ENCODE data around the gene EFNA5.

The EFNA5 gene

GRCh38 chr5:107670932-107671741, at the start of gene EFNA5:
Gene EFNA5 (minus strand): TSS chr5:107670937.
- no peak for DNase-seq (ENCODE audit: low read depth)

GRCh38 chr5:107719034-107719606, 48.4 kb upstream of the EFNA5 start:
- no peak for DNase-seq (ENCODE audit: low read depth)

GRCh38 chr5:107717816-107718215, 47.1 kb upstream of the EFNA5 start:
- no peak for DNase-seq (ENCODE audit: low read depth)

DNA sequence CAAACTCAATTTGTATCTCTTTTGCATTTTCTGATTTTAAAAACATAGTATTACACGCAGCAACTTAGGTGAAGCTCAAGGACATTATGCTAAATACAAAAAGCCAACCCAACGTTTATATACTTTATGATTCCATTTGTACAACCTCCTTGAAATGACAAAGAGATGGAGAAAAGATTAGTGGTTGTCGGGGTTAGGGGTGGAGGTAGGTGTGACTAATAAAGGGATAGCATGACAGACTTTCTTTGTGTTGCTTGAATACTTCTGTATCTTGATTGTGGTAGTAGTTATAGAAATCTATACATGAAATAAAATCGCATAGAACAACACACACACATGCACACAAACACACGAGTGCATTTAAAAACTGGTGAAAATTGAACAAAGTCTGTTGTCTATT, 42.5 kb upstream of the EFNA5 start:
- no peak for DNase-seq (ENCODE audit: low read depth)

- no peak for DNase-seq (ENCODE audit: low read depth)
Measured at GRCh38 chr5:107712359-107712870, 41.7 kb upstream of the EFNA5 start.

- DNase-seq (ENCODE audit: low read depth) = no peak
Measured at GRCh38 chr5:107705402-107706014, 34.8 kb upstream of the EFNA5 start.

DNA sequence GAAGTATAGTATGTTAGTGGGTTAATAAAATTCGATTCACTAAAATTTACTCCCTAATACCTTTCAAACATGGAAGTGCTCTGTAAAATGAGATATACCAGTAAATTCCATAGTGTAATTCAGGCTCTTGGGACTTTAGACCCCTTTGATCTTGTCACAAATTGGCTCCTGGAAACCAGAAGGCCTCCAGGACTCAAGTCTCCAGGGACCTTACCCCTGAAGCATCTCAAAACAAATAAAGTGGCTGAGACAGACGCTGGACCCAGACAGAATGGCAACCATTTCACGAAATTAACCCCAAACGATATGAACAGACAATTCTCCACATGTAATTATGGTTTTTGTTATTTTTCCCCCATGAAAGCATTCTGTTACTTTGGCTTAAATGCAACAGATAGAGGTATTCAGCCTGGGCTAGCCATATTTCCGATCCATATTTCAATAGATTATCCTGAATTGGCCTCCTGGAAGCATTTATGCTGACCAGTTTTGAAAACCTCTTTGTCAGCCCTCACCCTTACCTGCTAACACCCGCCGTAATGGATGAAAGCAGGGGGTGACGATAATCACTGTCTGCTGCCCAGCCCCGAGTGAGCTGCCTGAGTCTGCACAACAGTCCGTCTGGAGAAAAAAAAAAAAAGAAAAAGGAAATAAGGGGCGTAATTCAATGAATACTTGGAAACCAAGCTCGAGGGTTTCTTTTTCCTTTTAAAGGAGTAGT, 34.1 kb upstream of the EFNA5 start:
- DNase-seq (ENCODE audit: low read depth) = no peak

DNA sequence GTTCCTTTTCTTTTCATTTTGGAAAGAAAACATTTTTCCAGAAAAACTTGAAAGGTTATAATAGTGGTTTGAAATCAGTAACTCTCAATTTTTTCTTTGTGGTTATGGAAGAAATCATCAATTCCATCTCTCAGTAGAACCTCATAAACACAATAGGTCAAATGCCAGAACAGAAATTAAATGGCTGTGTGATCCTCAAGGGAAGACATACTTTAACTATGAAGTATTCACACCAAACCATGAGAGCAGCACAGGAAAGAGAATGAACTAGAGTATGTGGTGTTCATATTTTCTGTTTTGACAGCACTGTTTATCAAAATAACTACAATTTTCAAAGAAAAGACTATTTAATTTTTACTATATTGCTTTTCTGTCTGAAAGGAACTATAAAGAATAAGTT, 29.7 kb upstream of the EFNA5 start:
- no peak for DNase-seq (ENCODE audit: low read depth)

DNA sequence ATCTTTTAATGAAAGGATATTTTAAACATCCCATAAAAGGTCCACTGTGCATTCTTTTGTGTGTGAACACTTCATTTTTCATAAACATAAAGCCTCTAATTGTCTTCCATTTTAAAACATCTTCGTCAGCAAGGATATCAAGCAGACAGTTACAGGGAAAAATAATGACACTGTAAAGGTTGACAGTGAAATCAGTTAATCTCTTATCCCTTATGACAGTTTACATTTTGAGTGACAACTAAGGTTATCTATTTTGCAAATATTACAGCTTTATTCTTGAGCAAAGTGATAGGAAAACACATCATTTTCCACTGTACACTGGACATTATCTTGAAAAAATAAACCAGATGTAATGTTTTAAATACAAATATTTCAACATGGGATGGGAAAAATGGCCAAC, 28.7 kb upstream of the EFNA5 start:
- DNase-seq (ENCODE audit: low read depth) = no peak

GRCh38 chr5:107698286-107698685, 27.5 kb upstream of the EFNA5 start:
- no peak for DNase-seq (ENCODE audit: low read depth)

GRCh38 chr5:107696498-107696897, 25.8 kb upstream of the EFNA5 start:
- no peak for DNase-seq (ENCODE audit: low read depth)

GRCh38 chr5:107696080-107696479, 25.3 kb upstream of the EFNA5 start:
- DNase-seq (ENCODE audit: low read depth) = no peak

GRCh38 chr5:107687937-107688336, 17.2 kb upstream of the EFNA5 start:
- DNase-seq (ENCODE audit: low read depth) = no peak

DNA sequence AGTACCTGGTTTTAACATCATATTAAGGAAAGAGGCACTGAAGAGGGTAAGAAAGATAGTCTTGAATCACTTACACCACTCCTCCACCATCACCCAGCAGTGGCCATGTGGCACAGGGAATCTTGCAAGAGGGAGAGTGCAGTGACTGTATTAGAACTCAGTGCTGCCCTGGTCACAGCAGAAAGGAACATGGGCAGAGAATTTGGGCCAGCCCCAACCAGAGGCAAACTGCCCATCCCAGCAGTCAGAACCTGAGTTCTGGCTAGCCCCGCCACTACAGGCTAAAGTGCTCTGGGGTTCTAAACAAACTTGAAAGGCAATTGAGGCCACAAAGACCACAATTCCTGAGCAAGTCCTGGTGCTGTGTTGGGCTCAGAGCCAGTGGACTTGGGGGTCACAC, 16.7 kb upstream of the EFNA5 start:
- DNase-seq (ENCODE audit: low read depth) = no peak

- DNase-seq (ENCODE audit: low read depth) = no peak
Measured at GRCh38 chr5:107682533-107682932, 11.8 kb upstream of the EFNA5 start.

DNA sequence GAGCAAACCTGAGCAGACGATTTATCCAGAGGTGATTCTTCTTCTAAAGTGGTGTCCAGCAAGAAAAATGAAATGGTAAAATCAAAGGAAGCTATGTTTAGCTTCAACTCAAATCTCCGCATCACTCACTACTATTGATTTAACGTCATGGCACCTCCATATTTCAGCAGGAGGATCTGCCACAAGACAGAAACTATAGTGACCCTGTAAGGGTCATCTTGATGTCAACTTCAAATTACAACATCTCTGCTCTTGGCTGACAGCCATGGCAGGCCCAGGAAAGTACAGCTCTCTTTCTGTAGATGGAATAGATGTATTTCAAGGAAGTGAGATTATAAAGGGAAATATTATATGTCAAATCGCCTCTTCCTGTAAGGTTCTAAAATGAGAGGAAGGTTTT, 10.1 kb upstream of the EFNA5 start:
- no peak for DNase-seq (ENCODE audit: low read depth)

DNA sequence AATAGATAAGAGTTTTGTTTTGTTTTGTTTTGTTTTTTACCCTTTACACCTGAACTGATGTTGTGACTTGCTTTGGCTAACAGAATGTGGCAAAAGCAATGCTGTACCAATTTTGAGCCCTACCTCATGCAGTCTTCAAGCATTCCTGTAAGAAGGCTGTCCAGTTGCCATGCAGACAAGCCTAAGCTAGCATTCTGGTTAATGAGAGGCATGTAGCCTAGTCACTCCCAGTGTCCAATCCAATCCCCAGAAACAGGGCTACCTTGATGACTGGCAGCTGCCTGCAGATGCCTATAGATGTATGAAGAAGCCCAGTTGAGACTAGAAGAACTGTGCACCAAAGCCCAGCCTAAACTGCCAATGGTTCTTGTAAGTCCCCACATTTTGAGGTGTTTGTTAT, 9.4 kb upstream of the EFNA5 start:
- DNase-seq (ENCODE audit: low read depth) = no peak

DNA sequence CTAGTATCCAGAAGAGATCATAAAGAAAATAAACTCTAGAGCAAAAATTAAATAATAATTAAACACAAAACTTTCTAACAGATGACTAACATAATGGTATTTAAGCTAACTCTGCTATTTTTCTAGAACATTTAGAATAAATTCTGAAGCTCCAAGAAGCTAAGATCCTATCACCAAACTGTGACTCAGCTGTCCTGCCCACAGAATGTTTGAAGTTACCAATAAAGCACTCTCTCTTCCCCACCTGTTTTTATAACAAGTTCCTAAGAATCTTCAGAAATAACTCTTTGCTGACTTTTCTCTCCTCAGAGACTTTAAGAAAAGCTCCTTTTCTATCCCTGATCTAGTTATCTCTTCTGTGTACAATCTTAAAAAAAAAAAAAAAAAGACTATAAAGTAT, 6.0 kb upstream of the EFNA5 start:
- no peak for DNase-seq (ENCODE audit: low read depth)

DNA sequence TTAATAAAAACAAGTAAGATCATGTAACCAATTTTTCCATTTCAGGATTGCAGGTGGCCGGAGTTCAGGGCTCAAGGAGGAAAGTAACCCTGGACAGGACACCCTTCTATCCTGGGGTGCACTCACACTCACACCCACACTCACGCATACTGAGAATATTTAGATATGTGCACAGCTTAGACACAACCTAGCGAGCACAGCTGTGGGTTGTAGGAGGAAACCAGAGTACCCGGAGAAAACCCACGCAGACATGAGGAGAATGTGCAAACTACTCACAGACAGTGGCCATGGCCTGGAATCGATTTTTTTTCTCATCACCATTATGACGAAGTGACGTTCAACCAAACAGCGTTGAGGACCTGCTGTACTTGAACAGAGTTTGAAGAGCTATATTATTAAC, 4.5 kb upstream of the EFNA5 start:
- no peak for DNase-seq (ENCODE audit: low read depth)

- DNase-seq (ENCODE audit: low read depth) = no peak
Measured at GRCh38 chr5:107674655-107675054, 3.9 kb upstream of the EFNA5 start.

- no peak for DNase-seq (ENCODE audit: low read depth)
Measured at GRCh38 chr5:107673368-107674136, 2.8 kb upstream of the EFNA5 start.

DNA sequence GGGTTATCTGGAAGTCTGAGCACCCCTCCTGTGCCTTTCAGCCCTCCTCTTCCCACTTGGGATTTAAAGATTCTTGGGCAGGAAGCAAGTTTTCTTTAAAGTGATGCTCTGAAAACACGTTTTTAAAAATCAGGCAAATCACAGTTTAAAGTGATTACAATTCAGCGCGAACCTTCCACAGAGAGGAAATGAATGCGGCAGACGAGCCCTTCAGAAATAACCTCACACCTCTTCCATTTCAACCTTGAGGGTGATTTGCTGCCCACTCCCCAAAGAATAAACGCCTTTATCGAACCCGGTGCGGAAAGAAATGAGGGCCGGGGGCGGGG, 2.3 kb upstream of the EFNA5 start:
- DNase-seq (ENCODE audit: low read depth) = no peak
